HepG2 (cell line): ENCODE measurements around the gene UBE2S. TPM values are rescaled to one million over a fixed set of nuclear protein-coding genes. Genes with fewer than 3 reads are reported as not detected.

Experiments
- DMAP1 ChIP-seq: IDR thresholded peaks from 2 replicates; pipeline ENCODE4 v1.6.1; 2016
- EZH2 ChIP-seq: conservative IDR thresholded peaks from 2 replicates; pipeline ENCODE4 v1.6.1; 2012; ENCODE audit warnings: mild to moderate bottlenecking, low read depth, low read length, moderate library complexity
- HOXA3 ChIP-seq: sonication (generic); formaldehyde crosslinking; IDR thresholded peaks from 2 replicates; pipeline ENCODE4 v1.5.0; 2020; ENCODE audit warnings: missing genetic modification reagents
- HOXD1 ChIP-seq: sonication (generic); formaldehyde crosslinking; IDR thresholded peaks from 2 replicates; pipeline ENCODE4 v1.5.0; 2020; ENCODE audit warnings: missing genetic modification reagents
- MLX ChIP-seq: IDR thresholded peaks from 2 replicates; pipeline ENCODE4 v1.6.1; 2016
- MYNN ChIP-seq: sonication (generic); formaldehyde crosslinking; IDR thresholded peaks from 2 replicates; pipeline ENCODE4 v1.4.0; 2020; ENCODE audit warnings: mild to moderate bottlenecking, low read depth, missing genetic modification reagents
- NBN ChIP-seq: fragments of 450-650 bp; conservative IDR thresholded peaks from 2 replicates; pipeline ENCODE4 v1.6.1; 2017
- NFE2L1 ChIP-seq: sonication (generic); formaldehyde crosslinking; IDR thresholded peaks from 2 replicates; pipeline ENCODE4 v1.4.0; 2020; ENCODE audit warnings: missing genetic modification reagents, mild to moderate bottlenecking, borderline replicate concordance
- PAF1 ChIP-seq: IDR thresholded peaks from 2 replicates; pipeline ENCODE4 v1.6.1; 2016; ENCODE audit warnings: missing genetic modification reagents, missing compliant biosample characterization
- SCMH1 ChIP-seq: sonication (generic); formaldehyde crosslinking; IDR thresholded peaks from 2 replicates; pipeline ENCODE4 v1.9.0; 2021; ENCODE audit warnings: missing genetic modification reagents, mild to moderate bottlenecking, borderline replicate concordance
- SOX6 ChIP-seq, 2 experiments: fragments of 450-650 bp in 1 of 2; sonication (generic) in 1 of 2; formaldehyde crosslinking in 1 of 2; IDR thresholded peaks; 2 replicates each; pipeline versions ENCODE4 v1.4.0 to v1.6.1; 2017 to 2020; ENCODE audit warnings: antibody characterized with exemption in 1 of 2, mild to moderate bottlenecking in 1 of 2, missing genetic modification reagents in 1 of 2
- SPEN ChIP-seq: sonication (generic); formaldehyde crosslinking; IDR thresholded peaks from 2 replicates; pipeline ENCODE4 v1.5.1; 2020; ENCODE audit warnings: low read depth, mild to moderate bottlenecking, missing genetic modification reagents
- TCF12 ChIP-seq, 2 experiments: fragments of 450-650 bp in 1 of 2; sonication (generic) in 1 of 2; formaldehyde crosslinking in 1 of 2; IDR thresholded peaks; 2 replicates each; pipeline versions ENCODE4 v1.6.1 to v1.8.0; 2017 to 2022; ENCODE audit warnings: antibody characterized with exemption in 1 of 2, mild to moderate bottlenecking in 1 of 2, missing genetic modification reagents in 1 of 2, moderate library complexity in 1 of 2
- WIZ ChIP-seq: sonication (generic); formaldehyde crosslinking; IDR thresholded peaks from 2 replicates; pipeline ENCODE4 v1.5.1; 2020; ENCODE audit warnings: mild to moderate bottlenecking, missing genetic modification reagents
- ZNF562 ChIP-seq: sonication (generic); formaldehyde crosslinking; IDR thresholded peaks from 2 replicates; pipeline ENCODE4 v1.8.0; 2022; ENCODE audit warnings: missing genetic modification reagents, borderline replicate concordance
- ZNF775 ChIP-seq: sonication (generic); formaldehyde crosslinking; IDR thresholded peaks from 2 replicates; pipeline ENCODE4 v1.4.0; 2020; ENCODE audit warnings: missing genetic modification reagents, mild to moderate bottlenecking, moderate library complexity, borderline replicate concordance
- polyA plus RNA-seq, 8 experiments: library from polyadenylated mRNA; depleted of rRNA in 3 of 8; stranded (reverse) in 7 of 8; unstranded in 1 of 8; fragments of >200 nt; fragmentation: Illumina TruSeq in 4 of 8; extraction: Trizol in 4 of 8; gene quantifications; 2 replicates each; pipeline versions ENCODE4 v1.2.1 to v1.2.3, GENCODE V29; 2011 to 2016; ENCODE audit warnings: low read depth in 4 of 8, missing spikeins in 1 of 8, mixed read lengths in 1 of 8; ENCODE audit not compliant: insufficient read depth in 1 of 8
- total RNA-seq, 5 experiments: library from RNA; depleted of rRNA; stranded (reverse); fragments of >200 nt; fragmentation: Illumina TruSeq; extraction: Trizol; gene quantifications; 2 replicates each; pipeline ENCODE4 v1.2.3, GENCODE V29; 2016; ENCODE audit warnings: low read depth in 1 of 5
- TF ChIP-seq, protein P1 (sequence below): sonication (generic); formaldehyde crosslinking; IDR thresholded peaks from 2 replicates; pipeline ENCODE4 v1.8.1; 2023; ENCODE audit warnings: mild to moderate bottlenecking, missing genetic modification reagents
- TF ChIP-seq, protein P2 (sequence below): sonication (generic); formaldehyde crosslinking; IDR thresholded peaks from 2 replicates; pipeline ENCODE4 v1.4.0; 2020; ENCODE audit warnings: missing genetic modification reagents
- TF ChIP-seq, protein P3 (sequence below): sonication (generic); formaldehyde crosslinking; conservative IDR thresholded peaks from 2 replicates; pipeline ENCODE4 v1.4.0; 2020; ENCODE audit warnings: mild to moderate bottlenecking, missing genetic modification reagents, moderate library complexity
- TF ChIP-seq, protein P4 (sequence below): sonication (generic); formaldehyde crosslinking; IDR thresholded peaks from 2 replicates; pipeline ENCODE4 v1.5.0; 2020; ENCODE audit warnings: missing genetic modification reagents

UBE2S gene
- total and polyA plus RNA-seq, 2 of the 13 experiments (the other 11 are each of a cell fraction or from before 2014, with no cell fraction given) = 32.2 to 39.3 TPM

DNA sequence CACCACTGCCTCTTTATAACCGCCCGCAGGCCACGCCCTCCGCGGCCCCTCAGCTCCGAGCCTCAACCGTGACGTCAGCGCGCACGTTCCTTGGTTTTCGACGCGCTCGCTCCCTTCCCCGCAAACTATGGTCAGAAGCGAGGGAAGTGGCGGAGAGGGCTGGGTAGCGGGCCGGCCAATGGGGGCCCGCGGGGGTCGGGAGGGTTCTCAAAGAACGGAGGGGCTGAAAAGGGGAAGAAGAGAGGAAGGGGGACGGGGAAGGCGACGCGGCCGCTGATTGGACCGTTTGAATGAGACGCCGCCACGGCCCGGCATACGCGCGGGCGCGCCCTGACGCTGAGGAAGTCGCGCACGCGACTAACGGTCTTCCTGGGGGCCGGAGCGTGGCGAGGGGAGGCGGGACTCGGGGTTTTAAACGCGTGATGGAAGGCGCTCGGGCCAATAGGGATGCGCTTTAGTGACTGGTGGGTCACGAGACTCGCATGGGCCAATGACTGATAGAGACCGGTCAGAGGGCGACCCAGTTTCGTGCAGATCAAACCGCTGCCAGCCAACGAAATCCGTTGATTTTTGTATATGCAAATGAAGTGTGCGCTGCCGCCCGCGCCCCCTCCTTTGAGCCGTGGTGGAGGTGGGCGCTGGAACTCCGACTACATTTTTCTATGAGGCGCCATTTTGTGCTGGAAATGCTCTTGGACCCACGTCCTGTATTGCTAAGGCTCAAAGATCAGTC lies 378 bp upstream of the UBE2S start (continued):
- TF ChIP-seq DMAP1 (0 out of 2 replicates have a peak, but pooled peaks have one; percentile 69), NFE2L1 (CRISPR knock-in tag) (no peak), SCMH1 (CRISPR knock-in tag) (no peak), TCF12 (IDR thresholded peaks at IDR 0.05) (no peak), TCF12 (CRISPR knock-in tag; IDR thresholded peaks at IDR 0.05) (no peak), NBN (no peak), HOXD1 (CRISPR knock-in tag) (no peak), SOX6 (IDR thresholded peaks at IDR 0.05) (no peak), SOX6 (CRISPR knock-in tag; IDR thresholded peaks at IDR 0.05) (peak; percentile 55), EZH2 (no peak), PAF1 (CRISPR knock-in tag) (no peak), MYNN (CRISPR knock-in tag) (no peak), HOXA3 (CRISPR knock-in tag) (peak; percentile 90), MLX (CRISPR knock-in tag) (no peak), ZNF775 (CRISPR knock-in tag) (0 out of 2 replicates have a peak, but pooled peaks have one; percentile 31), ZNF562 (CRISPR knock-in tag) (no peak), SPEN (CRISPR knock-in tag) (no peak; the same call in none of the 2 replicates), WIZ (CRISPR knock-in tag) (no peak)
- TF ChIP-seq, protein P1, sequence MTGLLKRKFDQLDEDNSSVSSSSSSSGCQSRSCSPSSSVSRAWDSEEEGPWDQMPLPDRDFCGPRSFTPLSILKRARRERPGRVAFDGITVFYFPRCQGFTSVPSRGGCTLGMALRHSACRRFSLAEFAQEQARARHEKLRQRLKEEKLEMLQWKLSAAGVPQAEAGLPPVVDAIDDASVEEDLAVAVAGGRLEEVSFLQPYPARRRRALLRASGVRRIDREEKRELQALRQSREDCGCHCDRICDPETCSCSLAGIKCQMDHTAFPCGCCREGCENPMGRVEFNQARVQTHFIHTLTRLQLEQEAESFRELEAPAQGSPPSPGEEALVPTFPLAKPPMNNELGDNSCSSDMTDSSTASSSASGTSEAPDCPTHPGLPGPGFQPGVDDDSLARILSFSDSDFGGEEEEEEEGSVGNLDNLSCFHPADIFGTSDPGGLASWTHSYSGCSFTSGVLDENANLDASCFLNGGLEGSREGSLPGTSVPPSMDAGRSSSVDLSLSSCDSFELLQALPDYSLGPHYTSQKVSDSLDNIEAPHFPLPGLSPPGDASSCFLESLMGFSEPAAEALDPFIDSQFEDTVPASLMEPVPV (CRISPR knock-in tag) = peak; percentile 82
- TF ChIP-seq, protein P2, sequence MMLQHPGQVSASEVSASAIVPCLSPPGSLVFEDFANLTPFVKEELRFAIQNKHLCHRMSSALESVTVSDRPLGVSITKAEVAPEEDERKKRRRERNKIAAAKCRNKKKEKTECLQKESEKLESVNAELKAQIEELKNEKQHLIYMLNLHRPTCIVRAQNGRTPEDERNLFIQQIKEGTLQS (CRISPR knock-in tag) = peak; percentile 29; the same call in 1 of the 2 replicates
- TF ChIP-seq, protein P3, sequence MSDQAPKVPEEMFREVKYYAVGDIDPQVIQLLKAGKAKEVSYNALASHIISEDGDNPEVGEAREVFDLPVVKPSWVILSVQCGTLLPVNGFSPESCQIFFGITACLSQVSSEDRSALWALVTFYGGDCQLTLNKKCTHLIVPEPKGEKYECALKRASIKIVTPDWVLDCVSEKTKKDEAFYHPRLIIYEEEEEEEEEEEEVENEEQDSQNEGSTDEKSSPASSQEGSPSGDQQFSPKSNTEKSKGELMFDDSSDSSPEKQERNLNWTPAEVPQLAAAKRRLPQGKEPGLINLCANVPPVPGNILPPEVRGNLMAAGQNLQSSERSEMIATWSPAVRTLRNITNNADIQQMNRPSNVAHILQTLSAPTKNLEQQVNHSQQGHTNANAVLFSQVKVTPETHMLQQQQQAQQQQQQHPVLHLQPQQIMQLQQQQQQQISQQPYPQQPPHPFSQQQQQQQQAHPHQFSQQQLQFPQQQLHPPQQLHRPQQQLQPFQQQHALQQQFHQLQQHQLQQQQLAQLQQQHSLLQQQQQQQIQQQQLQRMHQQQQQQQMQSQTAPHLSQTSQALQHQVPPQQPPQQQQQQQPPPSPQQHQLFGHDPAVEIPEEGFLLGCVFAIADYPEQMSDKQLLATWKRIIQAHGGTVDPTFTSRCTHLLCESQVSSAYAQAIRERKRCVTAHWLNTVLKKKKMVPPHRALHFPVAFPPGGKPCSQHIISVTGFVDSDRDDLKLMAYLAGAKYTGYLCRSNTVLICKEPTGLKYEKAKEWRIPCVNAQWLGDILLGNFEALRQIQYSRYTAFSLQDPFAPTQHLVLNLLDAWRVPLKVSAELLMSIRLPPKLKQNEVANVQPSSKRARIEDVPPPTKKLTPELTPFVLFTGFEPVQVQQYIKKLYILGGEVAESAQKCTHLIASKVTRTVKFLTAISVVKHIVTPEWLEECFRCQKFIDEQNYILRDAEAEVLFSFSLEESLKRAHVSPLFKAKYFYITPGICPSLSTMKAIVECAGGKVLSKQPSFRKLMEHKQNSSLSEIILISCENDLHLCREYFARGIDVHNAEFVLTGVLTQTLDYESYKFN (CRISPR knock-in tag) = 0 out of 2 replicates have a peak, but pooled peaks have one; percentile 20
- TF ChIP-seq, protein P4, sequence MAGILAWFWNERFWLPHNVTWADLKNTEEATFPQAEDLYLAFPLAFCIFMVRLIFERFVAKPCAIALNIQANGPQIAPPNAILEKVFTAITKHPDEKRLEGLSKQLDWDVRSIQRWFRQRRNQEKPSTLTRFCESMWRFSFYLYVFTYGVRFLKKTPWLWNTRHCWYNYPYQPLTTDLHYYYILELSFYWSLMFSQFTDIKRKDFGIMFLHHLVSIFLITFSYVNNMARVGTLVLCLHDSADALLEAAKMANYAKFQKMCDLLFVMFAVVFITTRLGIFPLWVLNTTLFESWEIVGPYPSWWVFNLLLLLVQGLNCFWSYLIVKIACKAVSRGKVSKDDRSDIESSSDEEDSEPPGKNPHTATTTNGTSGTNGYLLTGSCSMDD (CRISPR knock-in tag) = no peak
